ENCODE results near the gene SIM1.

Gene SIM1

GRCh38 chr6:100392423-100392822 lies 72.3 kb downstream of the SIM1 start:
- TF ChIP-seq TAF1 (IDR thresholded peaks at IDR 0.05; ENCODE audit: borderline replicate concordance, low read depth, low read length) (no peak), POLR2A (IDR thresholded peaks at IDR 0.05; ENCODE audit: low read depth, low read length) (no peak), POLR2AphosphoS5 (IDR thresholded peaks at IDR 0.05; ENCODE audit: low read depth, low read length) (no peak)
- FAIRE-seq = no peak
- DNase-seq (ENCODE audit: insufficient read length) = no peak

GRCh38 chr6:100388868-100389519 lies 75.7 kb downstream of the SIM1 start:
- TF ChIP-seq POLR2AphosphoS5 (IDR thresholded peaks at IDR 0.05; ENCODE audit: low read depth, low read length) (no peak), TAF1 (IDR thresholded peaks at IDR 0.05; ENCODE audit: borderline replicate concordance, low read depth, low read length) (no peak), POLR2A (IDR thresholded peaks at IDR 0.05; ENCODE audit: low read depth, low read length) (no peak)
- DNase-seq (ENCODE audit: insufficient read length) = no peak
- no peak for FAIRE-seq

- DNase-seq (ENCODE audit: insufficient read length) = no peak
- no peak for TF ChIP-seq TAF1 (IDR thresholded peaks at IDR 0.05; ENCODE audit: borderline replicate concordance, low read depth, low read length)
- no peak for TF ChIP-seq POLR2AphosphoS5 (IDR thresholded peaks at IDR 0.05; ENCODE audit: low read depth, low read length)
- no peak for FAIRE-seq
Measured at GRCh38 chr6:100382767-100383195, 81.9 kb downstream of the SIM1 start.

GRCh38 chr6:100382031-100382430 lies 82.7 kb downstream of the SIM1 start:
- no peak for DNase-seq (ENCODE audit: insufficient read length)
- no peak for TF ChIP-seq POLR2A (IDR thresholded peaks at IDR 0.05; ENCODE audit: low read depth, low read length)
- no peak for TF ChIP-seq POLR2AphosphoS5 (IDR thresholded peaks at IDR 0.05; ENCODE audit: low read depth, low read length)
- TF ChIP-seq TAF1 (IDR thresholded peaks at IDR 0.05; ENCODE audit: borderline replicate concordance, low read depth, low read length) = no peak
- no peak for FAIRE-seq

- TF ChIP-seq POLR2AphosphoS5 (IDR thresholded peaks at IDR 0.05; ENCODE audit: low read depth, low read length) (no peak), TAF1 (IDR thresholded peaks at IDR 0.05; ENCODE audit: borderline replicate concordance, low read depth, low read length) (no peak), POLR2A (IDR thresholded peaks at IDR 0.05; ENCODE audit: low read depth, low read length) (no peak)
- FAIRE-seq (no peak), DNase-seq (ENCODE audit: insufficient read length) (no peak)
Measured at GRCh38 chr6:100381111-100381510, 83.6 kb downstream of the SIM1 start.

GRCh38 chr6:100379386-100379785 lies 85.3 kb downstream of the SIM1 start:
- TF ChIP-seq POLR2AphosphoS5 (IDR thresholded peaks at IDR 0.05; ENCODE audit: low read depth, low read length) (no peak), TAF1 (IDR thresholded peaks at IDR 0.05; ENCODE audit: borderline replicate concordance, low read depth, low read length) (no peak), POLR2A (IDR thresholded peaks at IDR 0.05; ENCODE audit: low read depth, low read length) (no peak)
- DNase-seq (ENCODE audit: insufficient read length) = no peak
- no peak for FAIRE-seq

GRCh38 chr6:100378576-100378975 lies 86.1 kb downstream of the SIM1 start:
- TF ChIP-seq POLR2AphosphoS5 (IDR thresholded peaks at IDR 0.05; ENCODE audit: low read depth, low read length) = no peak
- no peak for TF ChIP-seq POLR2A (IDR thresholded peaks at IDR 0.05; ENCODE audit: low read depth, low read length)
- no peak for TF ChIP-seq TAF1 (IDR thresholded peaks at IDR 0.05; ENCODE audit: borderline replicate concordance, low read depth, low read length)
- FAIRE-seq (no peak), DNase-seq (ENCODE audit: insufficient read length) (no peak)

- no peak for FAIRE-seq
- no peak for DNase-seq (ENCODE audit: insufficient read length)
- TF ChIP-seq POLR2AphosphoS5 (IDR thresholded peaks at IDR 0.05; ENCODE audit: low read depth, low read length) (no peak), POLR2A (IDR thresholded peaks at IDR 0.05; ENCODE audit: low read depth, low read length) (no peak), TAF1 (IDR thresholded peaks at IDR 0.05; ENCODE audit: borderline replicate concordance, low read depth, low read length) (no peak)
Measured at GRCh38 chr6:100376103-100376502, 88.6 kb downstream of the SIM1 start.

- no peak for FAIRE-seq
- TF ChIP-seq POLR2A (IDR thresholded peaks at IDR 0.05; ENCODE audit: low read depth, low read length) = no peak
- TF ChIP-seq TAF1 (IDR thresholded peaks at IDR 0.05; ENCODE audit: borderline replicate concordance, low read depth, low read length) = no peak
- no peak for TF ChIP-seq POLR2AphosphoS5 (IDR thresholded peaks at IDR 0.05; ENCODE audit: low read depth, low read length)
- DNase-seq (ENCODE audit: insufficient read length) = no peak
Measured at GRCh38 chr6:100372326-100373091, 92.2 kb downstream of the SIM1 start.

- TF ChIP-seq POLR2AphosphoS5 (IDR thresholded peaks at IDR 0.05; ENCODE audit: low read depth, low read length) (no peak), POLR2A (IDR thresholded peaks at IDR 0.05; ENCODE audit: low read depth, low read length) (no peak)
- DNase-seq (ENCODE audit: insufficient read length) (no peak), FAIRE-seq (no peak)
Measured at GRCh38 chr6:100371591-100371990, 93.1 kb downstream of the SIM1 start.

- DNase-seq (ENCODE audit: insufficient read length) (no peak), FAIRE-seq (no peak)
Measured at GRCh38 chr6:100370265-100370664, 94.5 kb downstream of the SIM1 start.

GRCh38 chr6:100366419-100366818 lies 98.3 kb downstream of the SIM1 start:
- FAIRE-seq = no peak
- TF ChIP-seq POLR2AphosphoS5 (IDR thresholded peaks at IDR 0.05; ENCODE audit: low read depth, low read length) = no peak
- no peak for TF ChIP-seq POLR2A (IDR thresholded peaks at IDR 0.05; ENCODE audit: low read depth, low read length)
- TF ChIP-seq TAF1 (IDR thresholded peaks at IDR 0.05; ENCODE audit: borderline replicate concordance, low read depth, low read length) = no peak
- no peak for DNase-seq (ENCODE audit: insufficient read length)

More at GRCh38 chr6:100370265-100370664, 94.5 kb downstream of the SIM1 start:
- TF ChIP-seq TAF1 (IDR thresholded peaks at IDR 0.05; ENCODE audit: borderline replicate concordance, low read depth, low read length) = no peak
- TF ChIP-seq POLR2A (IDR thresholded peaks at IDR 0.05; ENCODE audit: low read depth, low read length) = no peak
- TF ChIP-seq POLR2AphosphoS5 (IDR thresholded peaks at IDR 0.05; ENCODE audit: low read depth, low read length) = no peak
